ENCODE data around the gene GDI2.

- no peak for TF ChIP-seq POLR2A (IDR thresholded peaks at IDR 0.05)
- TF ChIP-seq CTCF (IDR thresholded peaks at IDR 0.05), result no peak
These were observed 747 bp downstream of the GDI2 start for GRCh38 chr10:5812283-5813090.

Measured in transverse colon (tissue), 3 donors.